H1 (cell line): ENCODE results near the gene HOMER1. TPM values are rescaled to one million over a fixed set of nuclear protein-coding genes. Genes with fewer than 3 reads are reported as not detected.

Experiments
- CTCF ChIA-PET: fragments of 300-600 bp; sonication (Branson Sonifier 250); formaldehyde crosslinking; loops from one replicate; lab custom pipeline; 2021; ENCODE audit not compliant: partially characterized antibody; lab: Charles Lee
- POLR2A ChIA-PET: fragments of 300-600 bp; sonication (Branson Sonifier 250); formaldehyde crosslinking; loops from one replicate; lab custom pipeline; 2021; ENCODE audit warnings: inconsistent platforms; ENCODE audit not compliant: partially characterized antibody; lab: Charles Lee
- DNase-seq, 2 experiments: peaks; one replicate each; pipeline versions ENCODE4 v3.0.0 to v3.0.0-alpha.2; 2010 to 2022; ENCODE audit warnings: low spot score in 2 of 2, low read depth in 1 of 2, mixed read lengths in 1 of 2
- FAIRE-seq: peaks from 2 replicates; lab custom pipeline; 2011; peaks lifted over from hg19 to GRCh38; lab: Jason Lieb, UNC
- H2AFZ ChIP-seq: 2 replicates; pipeline ENCODE4 v1.8.1; 2012; ENCODE audit warnings: low read length, inconsistent platforms
- H2AK5ac ChIP-seq: 2 replicates; pipeline ENCODE4 v1.6.1; 2013; ENCODE audit warnings: low read depth, low read length
- H2BK120ac ChIP-seq: replicated peaks from 2 replicates; pipeline ENCODE3; 2013; ENCODE audit warnings: low read depth, low read length, inconsistent platforms
- H2BK12ac ChIP-seq: 2 replicates; pipeline ENCODE4 v1.6.1; 2013; ENCODE audit warnings: low read depth, low read length
- H2BK15ac ChIP-seq: 2 replicates; pipeline ENCODE4 v1.6.1; 2013; ENCODE audit warnings: low read length
- H2BK20ac ChIP-seq: 2 replicates; pipeline ENCODE4 v1.6.1; 2013; ENCODE audit warnings: low read length
- H2BK5ac ChIP-seq: 2 replicates; pipeline ENCODE4 v1.6.1; 2013; ENCODE audit warnings: low read depth, low read length
- H3K14ac ChIP-seq: 2 replicates; pipeline ENCODE4 v1.6.1; 2013; ENCODE audit warnings: inconsistent platforms; ENCODE audit not compliant: insufficient read length
- H3K18ac ChIP-seq: 2 replicates; pipeline ENCODE4 v1.6.1; 2013; ENCODE audit warnings: low read length; ENCODE audit errors: extremely low read depth
- H3K23ac ChIP-seq: 2 replicates; pipeline ENCODE4 v1.6.1; 2013; ENCODE audit warnings: inconsistent platforms; ENCODE audit not compliant: insufficient read length
- H3K23me2 ChIP-seq: 2 replicates; pipeline ENCODE4 v1.6.1; 2013; ENCODE audit warnings: low read depth, low read length
- H3K27ac ChIP-seq: 2 replicates; pipeline ENCODE4 v1.6.1; 2011; ENCODE audit warnings: low read depth, low read length, inconsistent platforms
- H3K27me3 ChIP-seq, 4 experiments: replicated peaks in 1 of 4; 1 replicate in 1 of 4; 2 replicates in 3 of 4; pipeline versions ENCODE4 v1.6.1 to v1.8.1; 2011 to 2013; ENCODE audit warnings: low read length in 3 of 4, mild to moderate bottlenecking in 3 of 4, inconsistent platforms in 2 of 4, mixed read lengths in 2 of 4, moderate library complexity in 1 of 4; ENCODE audit not compliant: control insufficient read depth in 3 of 4, insufficient read depth in 3 of 4; ENCODE audit errors: extremely low read depth in 1 of 4
- H3K36me3 ChIP-seq, 4 experiments: 2 replicates each; pipeline versions ENCODE4 v1.6.1 to v1.8.1; 2011 to 2013; ENCODE audit warnings: mild to moderate bottlenecking in 4 of 4, low read length in 3 of 4, moderate library complexity in 2 of 4, control low read depth in 1 of 4, inconsistent platforms in 1 of 4; ENCODE audit not compliant: insufficient read depth in 4 of 4, control insufficient read depth in 2 of 4
- H3K4ac ChIP-seq: replicated peaks from 2 replicates; pipeline ENCODE3; 2013; ENCODE audit warnings: low read length, low read depth, mixed read lengths, inconsistent platforms; ENCODE audit not compliant: insufficient read length
- H3K4me1 ChIP-seq, 4 experiments: replicated peaks in 1 of 4; 1 replicate in 1 of 4; 2 replicates in 3 of 4; pipeline versions ENCODE4 v1.6.1 to v1.8.1; 2011 to 2013; ENCODE audit warnings: low read length in 3 of 4, inconsistent platforms in 2 of 4, mixed read lengths in 1 of 4; ENCODE audit not compliant: insufficient read depth in 4 of 4, control insufficient read depth in 3 of 4
- H3K4me2 ChIP-seq, 2 experiments: 2 replicates each; pipeline versions ENCODE4 v1.6.1 to v1.8.1; 2011 to 2013; ENCODE audit warnings: low read depth in 2 of 2, low read length in 2 of 2, control low read depth in 1 of 2, inconsistent platforms in 1 of 2, mild to moderate bottlenecking in 1 of 2; ENCODE audit not compliant: insufficient read depth in 1 of 2
- H3K4me3 ChIP-seq, 4 experiments: fragments of 200-600, 300-600 bp in 1 of 4; sonication (generic), shearing (Covaris generic), sonication (Bioruptor Twin) in 1 of 4; 2 replicates each; pipeline versions ENCODE4 v1.5.1 to v1.8.1; 2011 to 2016; ENCODE audit warnings: low read length in 4 of 4, low read depth in 3 of 4, control low read depth in 2 of 4, inconsistent platforms in 2 of 4, mild to moderate bottlenecking in 2 of 4, mixed read lengths in 1 of 4, moderate library complexity in 1 of 4; ENCODE audit not compliant: insufficient read depth in 2 of 4; ENCODE audit errors: extremely low read depth in 1 of 4
- H3K56ac ChIP-seq: replicated peaks from 2 replicates; pipeline ENCODE3; 2013; ENCODE audit warnings: low read depth, mild to moderate bottlenecking, mixed read lengths, low read length, inconsistent platforms; ENCODE audit not compliant: insufficient read length
- H3K79me1 ChIP-seq: 2 replicates; pipeline ENCODE4 v1.6.1; 2013; ENCODE audit warnings: low read depth, low read length, control low read depth
- H3K79me2 ChIP-seq, 2 experiments: 2 replicates each; pipeline versions ENCODE4 v1.6.1 to v1.8.1; 2012 to 2013; ENCODE audit warnings: low read length in 2 of 2, mild to moderate bottlenecking in 2 of 2, inconsistent platforms in 1 of 2; ENCODE audit not compliant: insufficient read depth in 2 of 2, control insufficient read depth in 1 of 2
- H3K9ac ChIP-seq, 4 experiments: replicated peaks in 1 of 4; 1 replicate in 1 of 4; 2 replicates in 3 of 4; pipeline versions ENCODE4 v1.6.1 to v1.8.1; 2011 to 2013; ENCODE audit warnings: low read depth in 3 of 4, low read length in 3 of 4, control low read depth in 2 of 4, mild to moderate bottlenecking in 2 of 4, moderate library complexity in 2 of 4, inconsistent platforms in 1 of 4; ENCODE audit errors: extremely low read depth in 1 of 4
- H3K9me3 ChIP-seq, 2 experiments: 2 replicates each; pipeline versions ENCODE4 v1.6.1 to v1.8.1; 2012 to 2013; ENCODE audit warnings: mild to moderate bottlenecking in 2 of 2, moderate library complexity in 2 of 2, control low read depth in 1 of 2, inconsistent platforms in 1 of 2, low read depth in 1 of 2, low read length in 1 of 2, mixed read lengths in 1 of 2; ENCODE audit not compliant: insufficient read depth in 2 of 2
- H4K20me1 ChIP-seq, 2 experiments: replicated peaks in 1 of 2; 2 replicates each; pipeline versions ENCODE3 to v1.8.1; 2011 to 2013; ENCODE audit warnings: inconsistent platforms in 2 of 2, low read length in 2 of 2, mild to moderate bottlenecking in 1 of 2; ENCODE audit not compliant: insufficient read depth in 2 of 2, control insufficient read depth in 1 of 2
- H4K5ac ChIP-seq: 2 replicates; pipeline ENCODE4 v1.6.1; 2013; ENCODE audit warnings: low read length, low read depth, mixed read lengths, inconsistent platforms; ENCODE audit not compliant: insufficient read length
- H4K8ac ChIP-seq: 2 replicates; pipeline ENCODE4 v1.8.0; 2013; ENCODE audit warnings: mild to moderate bottlenecking, moderate library complexity, low read length, inconsistent platforms; ENCODE audit not compliant: insufficient read depth; ENCODE audit errors: extremely low read depth
- H4K91ac ChIP-seq: replicated peaks from 2 replicates; pipeline ENCODE3; 2013; ENCODE audit warnings: low read length, mixed read lengths, inconsistent platforms; ENCODE audit not compliant: insufficient read length
- SUZ12 ChIP-seq: fragments of 200-600 bp; sonication (generic); IDR thresholded peaks from 2 replicates; pipeline ENCODE4 v1.6.1; 2012; ENCODE audit warnings: mild to moderate bottlenecking, inconsistent platforms, low read length, moderate library complexity, mixed read lengths
- WGBS, 2 experiments: shearing (Covaris generic) in 1 of 2; methylation state at CpG; one replicate each; pipeline versions ENCODE4 v1.1.6 to v1.1.7; 2013 to 2015; ENCODE audit warnings: low lambda C conversion rate in 2 of 2, mixed read lengths in 2 of 2, inconsistent platforms in 1 of 2, low coverage in 1 of 2, missing lambda C conversion rate in 1 of 2; ENCODE audit not compliant: insufficient replicate concordance in 2 of 2, insufficient coverage in 1 of 2, insufficient read length in 1 of 2; ENCODE audit errors: extremely low coverage in 1 of 2, missing lambda C conversion rate in 1 of 2; 5-methylcytosine and 5-hydroxymethylcytosine counted together
- polyA plus RNA-seq, 7 experiments: library from polyadenylated mRNA; depleted of rRNA in 3 of 7; stranded (reverse) in 5 of 7; unstranded in 2 of 7; fragments of >200 nt in 5 of 7; fragments of 200-250 nt in 2 of 7; gene quantifications; 1 replicate in 5 of 7; 2 replicates in 1 of 7; 4 replicates in 1 of 7; pipeline versions ENCODE4 v1.2.1 to v1.2.3, GENCODE V29; 2011 to 2013; ENCODE audit warnings: missing spikeins in 2 of 7, mixed read lengths in 2 of 7
- total RNA-seq: library from RNA; stranded (reverse); fragmentation: NEBNext Ultra II Directional; extraction: Animal tissue kit (Norgen Biotek cat#: 25700); gene quantifications from 2 replicates; pipeline ENCODE4 v1.2.1, GENCODE V29; 2021

The HOMER1 gene
- total and polyA plus RNA-seq, 2 of the 8 experiments (the other 6 are each of a cell fraction or from before 2014, with no cell fraction given), result 6.4 to 57.9 TPM

GRCh38 chr5:79518718-79519117 is 4.8 kb upstream of the HOMER1 start:
- no peak overlapping the region for H3K4me3 ChIP-seq
- 0 out of 7 replicates have a peak, but pooled peaks cover 0 to 3% (median 0%) of the 10 kb centered on the region in 4 experiments for H3K4me1 ChIP-seq
- no peak overlapping the region for H2BK12ac ChIP-seq
- ChIA-PET POLR2A (no interaction called here), CTCF (no interaction called here)
- no peak overlapping the region for H2AK5ac ChIP-seq
- no peak overlapping the region for H4K91ac ChIP-seq
- no peak overlapping the region for H2BK15ac ChIP-seq
- H2AFZ ChIP-seq, result no peak overlapping the region
- no peak overlapping the region for H2BK20ac ChIP-seq
- no peak overlapping the region for H3K27ac ChIP-seq
- H3K14ac ChIP-seq, result no peak overlapping the region
- no peak overlapping the region for H4K8ac ChIP-seq
- H3K4ac ChIP-seq, result no peak overlapping the region
- 82% methylated on average over 1 of the region's 1 CpG; no CpG with 5 or more reads in 1 of the 2 experiments for whole genome bisulfite sequencing, 2 experiments
- H3K56ac ChIP-seq, result no peak overlapping the region
- no peak overlapping the region for H3K4me2 ChIP-seq
- H3K9ac ChIP-seq, result no peak overlapping the region
- H2BK120ac ChIP-seq, result no peak overlapping the region
- no peaks in the 10 kb centered on the region for H3K36me3 ChIP-seq
- no peaks in the 10 kb centered on the region for H3K79me2 ChIP-seq
- DNase-seq (no peak), FAIRE-seq (no peak)
- peaks cover 2% of the 10 kb centered on the region; the same call in 1 of the 2 replicates for H3K23me2 ChIP-seq
- no peaks in the 10 kb centered on the region for H3K9me3 ChIP-seq
- H4K20me1 ChIP-seq, result no peaks in the 10 kb centered on the region
- no peak overlapping the region for H4K5ac ChIP-seq
- no peak overlapping the region for H2BK5ac ChIP-seq
- no peaks in the 10 kb centered on the region for H3K27me3 ChIP-seq
- H3K23ac ChIP-seq, result no peak overlapping the region
- no peaks in the 10 kb centered on the region for H3K79me1 ChIP-seq
- H3K18ac ChIP-seq, result no peak overlapping the region
- TF ChIP-seq SUZ12, result no peak
